Right cardiac atrium (tissue), 5 donors: Measurements from ENCODE around the gene MED28. TPM values are rescaled to one million over a fixed set of nuclear protein-coding genes. Genes with fewer than 3 reads are reported as not detected.
A peak's percentile ranks its signal among the peaks of the same experiment; 100 is the strongest.

Experiments
- ATAC-seq, 2 donors: fragments of 200-7000 bp; cut with Tn5 transposase; one replicate each; pipeline versions ENCODE4 v1.8.0 to v1.9.1; 2020; ENCODE audit warnings: moderate library complexity in 2 of 2, mild to moderate bottlenecking in 1 of 2
- DNase-seq, 3 donors: peaks; one replicate each; pipeline ENCODE4 v3.0.0-alpha.2; 2020
- H3K27ac ChIP-seq: one replicate; pipeline ENCODE4 v1.5.1; 2013; ENCODE audit warnings: mild to moderate bottlenecking, low read length, control low read depth, moderate library complexity
- H3K27me3 ChIP-seq: one replicate; pipeline ENCODE4 v1.6.1; 2013; ENCODE audit not compliant: control insufficient read depth, insufficient read depth
- H3K4me1 ChIP-seq: one replicate; pipeline ENCODE4 v1.6.1; 2013; ENCODE audit warnings: low read length; ENCODE audit not compliant: control insufficient read depth, insufficient read depth
- H3K4me3 ChIP-seq: one replicate; pipeline ENCODE4 v1.5.1; 2013; ENCODE audit warnings: low read length, control low read depth
- H3K9me3 ChIP-seq: one replicate; pipeline ENCODE4 v1.6.1; 2013; ENCODE audit warnings: low read length; ENCODE audit not compliant: control insufficient read depth
- WGBS: extraction: QIAGEN DNeasy Blood & Tissue Kit; methylation state at CpG from one replicate; pipeline ENCODE4 v1.1.7; 2013; 5-methylcytosine and 5-hydroxymethylcytosine counted together
- intact Hi-C, 4 donors: fragments of 100-400 bp; cut with DNase I; formaldehyde crosslinking; loops; one replicate each; pipeline versions ENCODE4 v1.11.0 to v1.14.0; 2022 to 2023
- polyA plus RNA-seq: library from polyadenylated mRNA; stranded (reverse); fragments of 200-250 nt; gene quantifications from one replicate; pipeline ENCODE4 v1.2.3, GENCODE V29; 2013
- total RNA-seq, 4 donors: library from RNA; stranded (reverse); fragmentation: NEBNext Ultra II Directional; extraction: Animal tissue kit (Norgen Biotek cat#: 25700); gene quantifications; one replicate each; pipeline ENCODE4 v1.2.1, GENCODE V29; 2021
- donor health status: healthy with polysubstance abuse.
- donor health status: DM: no; HTN: yes; CAD: no.
- donor health status: DM: no; HTN: no; CAD: no.
- donor health status: DM: no; HTN: yes; CAD: no; lungs with severe emphysema.
- donor health status: DM: yes; HTN: yes; CAD: no.

MED28 gene
- total and polyA plus RNA-seq, 5 donors: 10.2 to 34.3 (median 28.2) TPM

DNA sequence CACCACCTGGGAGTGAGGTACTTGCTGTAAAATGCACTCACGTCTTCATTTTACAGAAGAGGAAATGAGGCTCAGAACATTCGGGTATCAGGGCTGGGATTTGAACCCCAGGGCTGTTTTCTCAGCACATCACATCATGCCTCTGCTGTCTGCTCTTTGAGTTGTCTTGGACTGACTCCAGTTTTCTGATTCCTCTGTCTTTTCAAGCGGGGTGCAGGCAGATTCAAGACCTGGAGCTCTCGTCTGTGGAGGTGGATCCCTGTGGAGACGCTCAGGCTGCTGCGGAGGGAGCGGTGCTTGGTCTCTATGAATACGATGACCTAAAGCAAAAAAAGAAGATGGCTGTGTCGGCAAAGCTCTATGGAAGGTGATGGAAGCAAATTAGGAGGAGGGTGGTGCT is 31.2 kb upstream of the MED28 start:
- Histone ChIP-seq H3K9me3 (no peaks in the 10 kb centered on the region), H3K27ac (no peak overlapping the region), H3K27me3 (no peaks in the 10 kb centered on the region), H3K4me1 (peaks cover 7% of the 10 kb centered on the region), H3K4me3 (no peak overlapping the region)
- 89% methylated on average over 9 of the region's 9 CpGs for WGBS
- intact Hi-C loops: no loop called here
- DNase-seq (no peak), ATAC-seq (no peak)

DNA sequence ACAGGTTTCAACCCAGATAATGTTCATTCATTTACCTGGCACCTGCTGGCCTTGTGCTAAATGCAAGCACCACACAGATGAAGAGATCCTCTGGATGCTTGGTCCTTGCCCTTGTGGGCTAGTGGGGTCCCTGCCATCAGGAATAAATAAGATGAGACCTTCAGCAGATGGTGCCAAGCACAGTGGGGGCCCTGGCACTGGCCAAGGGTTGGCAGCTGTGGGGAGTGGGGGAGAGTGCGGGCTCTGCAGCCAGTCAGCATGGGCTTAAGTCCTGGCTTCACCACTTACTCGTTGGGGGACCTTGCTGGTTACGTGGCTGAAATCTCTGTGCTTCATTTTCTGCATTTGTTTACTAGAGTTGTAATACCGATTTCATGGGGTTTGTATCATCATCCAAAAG is 30.5 kb upstream of the MED28 start:
- peaks cover 3% of the 10 kb centered on the region for H3K4me1 ChIP-seq
- H3K9me3 ChIP-seq: no peaks in the 10 kb centered on the region
- H3K4me3 ChIP-seq: no peak overlapping the region
- no peak for DNase-seq
- WGBS: 93% methylated on average over 4 of the region's 4 CpGs
- intact Hi-C loops: no loop called here
- no peaks in the 10 kb centered on the region for H3K27me3 ChIP-seq
- H3K27ac ChIP-seq: no peak overlapping the region
- no peak for ATAC-seq

DNA sequence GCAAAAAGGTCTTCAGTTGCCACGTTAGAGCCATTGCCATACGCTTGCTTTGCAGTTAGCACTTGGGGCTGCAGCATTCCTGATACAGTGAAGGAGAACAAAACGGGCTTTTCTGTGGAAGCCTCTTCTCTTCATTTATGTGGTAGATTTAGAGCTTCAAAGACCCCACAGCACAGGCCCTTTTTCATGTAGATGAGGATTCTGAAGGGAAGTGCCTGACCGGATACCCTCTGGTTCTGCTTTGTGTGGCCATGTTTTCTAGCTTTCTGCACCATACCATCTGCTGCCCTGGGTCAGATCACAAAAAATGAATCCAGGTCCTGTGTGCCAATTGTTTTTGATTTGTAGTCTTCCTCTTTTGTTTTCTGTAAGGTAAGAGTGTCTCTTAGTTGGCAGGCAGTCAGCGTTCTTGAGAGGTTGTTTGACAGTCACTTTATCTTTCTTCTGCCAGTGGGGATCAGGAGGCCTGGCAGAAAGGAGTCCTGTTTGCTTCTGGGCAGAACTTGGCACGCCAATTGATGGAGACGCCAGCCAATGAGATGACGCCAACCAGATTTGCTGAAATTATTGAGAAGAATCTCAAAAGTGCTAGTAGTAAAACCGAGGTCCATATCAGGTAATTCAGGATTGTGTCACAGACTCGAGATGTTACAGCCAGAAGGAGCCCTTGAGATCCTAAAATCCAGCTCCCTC is 29.8 kb upstream of the MED28 start:
- no peak overlapping the region for H3K4me3 ChIP-seq
- no peak for DNase-seq
- no peaks in the 10 kb centered on the region for H3K9me3 ChIP-seq
- intact Hi-C loops: no loop called here
- ATAC-seq: no peak
- 92% methylated on average over 10 of the region's 10 CpGs for WGBS
- peaks cover 2% of the 10 kb centered on the region for H3K4me1 ChIP-seq
- no peaks in the 10 kb centered on the region for H3K27me3 ChIP-seq
- H3K27ac ChIP-seq: no peak overlapping the region

DNA sequence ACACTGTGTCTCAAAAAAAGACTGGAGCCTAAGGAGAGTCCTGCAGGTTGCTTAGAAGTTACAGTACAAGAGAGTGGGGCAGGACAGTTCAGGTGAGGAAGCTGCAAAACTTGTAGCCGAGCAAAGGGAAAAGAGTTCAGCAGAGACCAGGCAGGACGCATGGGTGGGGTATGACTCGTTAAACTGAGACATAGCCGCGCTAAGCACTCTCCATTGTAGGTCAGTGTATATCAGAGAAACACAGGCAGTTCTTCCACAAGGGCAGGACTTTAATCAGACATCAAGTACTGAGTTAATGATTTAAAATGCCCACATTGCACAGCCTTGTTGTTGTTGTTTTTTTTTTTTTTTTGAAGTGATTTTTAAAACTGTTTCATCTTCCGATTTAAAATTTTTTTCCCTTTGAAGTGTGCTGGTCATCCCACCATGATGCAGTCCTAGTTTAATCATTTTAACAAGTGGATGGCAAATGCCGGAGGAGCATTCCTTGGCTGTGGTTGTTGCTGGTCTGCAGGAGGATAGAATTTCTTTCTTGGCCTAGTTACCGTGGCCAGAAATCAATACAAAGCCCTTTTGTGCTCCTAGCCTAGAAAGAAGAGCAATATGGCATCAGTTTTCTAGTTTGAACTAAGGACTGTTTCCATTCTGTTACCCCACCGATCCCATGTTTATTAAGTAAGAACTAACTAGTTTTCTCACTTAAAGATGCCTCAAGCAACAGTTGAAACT is 27.2 kb upstream of the MED28 start:
- DNase-seq: no peak
- H3K27me3 ChIP-seq: no peaks in the 10 kb centered on the region
- peaks cover 2% of the 10 kb centered on the region for H3K4me1 ChIP-seq
- H3K4me3 ChIP-seq: no peak overlapping the region
- H3K9me3 ChIP-seq: no peaks in the 10 kb centered on the region
- intact Hi-C loops: no loop called here
- no peak for ATAC-seq
- no peak overlapping the region for H3K27ac ChIP-seq
- 83% methylated on average over 9 of the region's 9 CpGs for WGBS

DNA sequence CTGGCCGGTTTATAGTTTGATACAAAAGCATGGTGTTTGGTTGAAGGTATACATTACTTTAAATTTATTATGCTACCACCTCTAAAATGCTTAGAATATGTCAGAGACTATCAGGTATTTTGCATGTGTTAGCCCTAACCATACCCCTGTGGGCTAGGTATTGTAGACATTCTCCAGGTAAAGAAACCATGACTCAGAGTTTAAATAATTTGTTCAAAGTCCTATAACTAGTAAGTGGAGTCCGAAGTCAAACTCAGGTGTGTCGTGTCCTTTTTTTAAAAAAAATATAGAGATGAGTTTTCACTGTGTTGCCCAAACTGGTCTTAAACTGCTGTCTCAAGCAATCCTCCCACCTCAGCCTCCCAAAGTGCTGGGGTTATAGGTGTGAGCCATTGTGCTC is 25.1 kb upstream of the MED28 start:
- WGBS: 96% methylated on average over 3 of the region's 3 CpGs
- no peak for ATAC-seq
- Histone ChIP-seq H3K4me3 (no peak overlapping the region), H3K27ac (no peak overlapping the region), H3K4me1 (peaks cover 2% of the 10 kb centered on the region), H3K9me3 (no peaks in the 10 kb centered on the region), H3K27me3 (no peaks in the 10 kb centered on the region)
- DNase-seq: no peak
- intact Hi-C loops: no loop called here

DNA sequence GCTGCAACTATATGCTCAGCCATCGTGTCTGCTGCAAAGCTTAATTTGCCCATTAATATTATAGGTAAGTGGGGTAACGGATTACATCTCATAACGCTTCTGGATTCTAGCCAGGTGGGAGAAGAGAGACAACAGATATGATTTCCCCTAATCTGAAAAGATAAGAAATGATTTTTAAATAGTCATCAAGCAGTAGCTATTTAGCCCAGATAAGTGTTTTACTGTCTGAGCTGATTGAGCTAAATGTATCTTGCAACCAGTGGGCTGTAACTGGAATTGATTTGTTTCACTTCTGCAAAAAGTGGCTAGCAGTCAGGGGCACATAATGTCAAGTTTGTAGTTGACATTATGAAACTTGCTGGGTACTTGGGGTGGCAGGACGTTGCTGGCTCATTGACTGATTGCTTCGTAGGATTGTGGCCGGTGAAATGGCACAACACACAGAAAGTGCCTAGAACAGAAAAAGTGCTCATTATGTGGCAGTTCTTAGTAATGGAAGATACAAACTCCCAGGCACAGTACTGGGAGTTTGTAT is 18.9 kb upstream of the MED28 start:
- no peaks in the 10 kb centered on the region for H3K9me3 ChIP-seq
- ATAC-seq (peak in 1 of 2 donors; percentile 21), DNase-seq (no peak)
- intact Hi-C loops: no loop called here
- H3K27me3 ChIP-seq: no peaks in the 10 kb centered on the region
- WGBS: 79% methylated on average over 6 of the region's 6 CpGs
- H3K4me1 ChIP-seq: no peaks in the 10 kb centered on the region
- no peak overlapping the region for H3K4me3 ChIP-seq
- no peak overlapping the region for H3K27ac ChIP-seq

DNA sequence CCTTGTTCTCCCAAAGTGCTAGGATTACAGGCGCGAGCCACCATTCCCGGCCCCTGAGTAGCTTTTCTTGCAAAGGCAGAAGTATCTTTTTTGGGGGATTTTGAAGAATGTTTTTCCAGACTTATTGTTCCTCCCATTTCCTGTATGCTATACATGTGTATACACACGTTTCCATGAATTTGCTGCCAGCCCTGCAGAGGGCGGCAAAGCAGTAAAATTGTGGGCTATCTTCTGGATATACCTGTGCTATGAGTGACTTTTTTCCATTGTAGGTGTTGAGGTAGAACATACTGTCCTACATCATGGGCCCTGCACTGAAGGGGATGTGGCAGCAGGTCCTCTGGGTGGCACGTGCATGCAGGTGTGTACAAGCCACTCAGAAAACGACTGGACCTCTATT is 16.9 kb upstream of the MED28 start:
- Histone ChIP-seq H3K9me3 (no peaks in the 10 kb centered on the region), H3K27ac (no peak overlapping the region), H3K27me3 (no peaks in the 10 kb centered on the region), H3K4me3 (no peak overlapping the region), H3K4me1 (no peaks in the 10 kb centered on the region)
- WGBS: 77% methylated on average over 7 of the region's 7 CpGs
- ATAC-seq (no peak), DNase-seq (no peak)
- intact Hi-C loops: no loop called here

DNA sequence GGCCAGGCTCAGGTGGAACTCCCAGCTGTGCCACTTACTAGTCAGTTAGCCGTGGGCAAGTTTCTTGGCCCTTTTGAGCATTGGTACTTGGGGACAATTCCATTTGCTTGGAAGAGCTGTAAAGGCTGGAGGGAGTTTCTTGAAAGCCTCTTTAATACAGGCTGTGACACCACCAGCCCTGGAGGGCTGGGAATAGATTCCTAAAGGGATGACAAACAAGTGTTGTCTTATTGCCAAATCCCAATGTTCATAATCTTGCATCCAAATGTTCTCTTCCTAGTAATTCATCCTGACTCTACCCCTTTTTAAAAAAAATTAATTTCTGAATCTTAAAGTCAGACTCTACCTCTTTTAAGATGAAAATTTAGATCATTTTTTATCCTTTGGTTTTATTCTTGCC is 14.6 kb upstream of the MED28 start:
- H3K27ac ChIP-seq: no peak overlapping the region
- ATAC-seq (no peak), DNase-seq (no peak)
- WGBS: 38% methylated on average over 1 of the region's 1 CpG
- H3K4me3 ChIP-seq: no peak overlapping the region
- no peaks in the 10 kb centered on the region for H3K4me1 ChIP-seq
- intact Hi-C loops: no loop called here
- H3K9me3 ChIP-seq: no peaks in the 10 kb centered on the region
- no peaks in the 10 kb centered on the region for H3K27me3 ChIP-seq

DNA sequence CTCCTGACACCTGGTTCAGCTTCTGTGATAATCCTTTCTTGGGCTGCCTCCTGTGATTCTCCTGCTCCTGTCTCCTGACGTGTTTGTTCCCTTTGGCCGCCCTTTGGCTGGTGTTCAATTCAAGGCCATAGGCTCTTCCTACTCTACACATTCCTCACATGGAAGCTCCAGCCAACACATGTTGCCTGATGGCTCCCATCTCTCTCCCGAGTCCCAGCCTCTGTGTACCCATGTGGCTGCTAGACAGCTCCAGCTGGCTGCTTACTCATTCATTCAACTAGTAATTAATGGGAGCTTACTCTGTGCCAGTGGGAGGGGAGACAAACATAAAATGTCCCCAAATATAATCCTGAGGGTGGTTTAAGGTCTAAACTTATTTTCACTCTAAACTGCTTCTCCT is 9.2 kb upstream of the MED28 start:
- Histone ChIP-seq H3K27ac (no peak overlapping the region), H3K9me3 (no peaks in the 10 kb centered on the region), H3K4me3 (no peak overlapping the region), H3K27me3 (no peaks in the 10 kb centered on the region), H3K4me1 (no peaks in the 10 kb centered on the region)
- intact Hi-C loops: no loop called here
- DNase-seq (no peak), ATAC-seq (no peak)
- WGBS: 65% methylated on average over 3 of the region's 3 CpGs

DNA sequence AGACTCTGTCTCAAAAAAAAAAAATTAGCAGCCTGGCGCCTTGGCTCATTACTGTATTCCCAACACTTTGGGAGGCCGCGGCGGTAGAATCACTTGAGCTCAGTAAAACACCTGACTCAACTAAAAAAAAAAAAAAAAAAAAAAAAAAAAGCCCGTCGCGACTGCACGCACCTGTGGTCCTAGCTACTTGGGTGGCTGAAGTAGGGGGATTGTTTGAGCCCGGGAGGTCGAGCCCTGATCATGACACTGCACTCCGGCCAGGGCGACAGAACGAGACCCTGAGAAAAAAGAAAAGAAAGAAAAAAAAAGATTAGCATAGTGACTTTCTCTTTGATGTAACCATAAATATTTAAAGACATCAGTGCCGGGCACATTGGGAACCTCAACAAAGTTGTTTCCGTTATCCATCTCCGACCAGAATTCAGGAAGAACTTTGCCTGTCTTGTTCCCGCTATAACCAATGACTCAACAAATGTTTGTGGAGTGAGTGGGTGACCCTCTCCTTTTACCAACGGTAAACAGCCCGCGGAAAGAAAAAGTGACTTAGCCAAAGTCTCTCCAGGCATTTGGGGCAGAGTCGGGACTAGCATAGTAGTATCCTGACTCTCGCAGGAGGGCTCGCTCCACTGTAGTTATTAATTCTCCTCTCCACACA is 553 bp upstream of the MED28 start:
- Histone ChIP-seq H3K4me1 (peaks cover 4% of the 10 kb centered on the region), H3K27me3 (no peaks in the 10 kb centered on the region), H3K4me3 (peak overlapping the region; percentile 89), H3K27ac (peak overlapping the region; percentile 85), H3K9me3 (no peaks in the 10 kb centered on the region)
- ATAC-seq: peak; percentile 74 to 79
- intact Hi-C loops: no loop called here
- peak in 2 of 3 donors; percentile 51 for DNase-seq
- WGBS: 3% methylated on average over 23 of the region's 23 CpGs

DNA sequence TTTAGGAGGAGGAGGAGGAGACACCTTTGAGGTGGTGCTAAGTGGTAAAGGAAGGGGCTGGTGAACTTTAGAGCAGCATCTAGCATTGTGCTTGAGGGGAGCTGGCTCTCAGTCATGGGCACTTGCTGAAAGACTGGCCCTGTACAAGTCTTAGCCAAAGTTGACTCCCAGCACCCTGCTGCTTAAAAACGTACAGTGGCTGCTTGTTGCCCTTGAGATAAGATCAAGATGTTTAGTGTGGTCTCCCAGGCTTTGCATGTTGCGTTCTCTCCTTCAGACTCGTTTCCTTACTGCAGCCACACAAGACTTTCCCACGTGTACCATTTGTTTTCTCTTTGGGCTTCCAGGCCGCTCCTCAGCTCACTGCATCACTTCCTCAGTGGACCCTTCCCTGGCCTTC is 1.8 kb downstream of the MED28 start:
- DNase-seq (no peak), ATAC-seq (no peak)
- Histone ChIP-seq H3K4me1 (peaks cover 10% of the 10 kb centered on the region), H3K27me3 (no peaks in the 10 kb centered on the region), H3K27ac (no peak overlapping the region), H3K4me3 (no peak overlapping the region), H3K9me3 (no peaks in the 10 kb centered on the region)
- intact Hi-C loops: no loop called here
- 60% methylated on average over 5 of the region's 5 CpGs for WGBS
